GM13977 (cell line): ENCODE results near the gene NCAPG2.

ENCODE experiments used
- DNase-seq: peaks from one replicate; pipeline ENCODE4 v3.0.0; 2012; ENCODE audit warnings: low spot score
- in situ Hi-C: fragments of 300-500 bp; cut with MboI; formaldehyde crosslinking; loops from one replicate; pipeline ENCODE4 v1.12.0; 2022; ENCODE audit warnings: low sequenced_read_pairs, low pct_unique_long_range_greater_than_20kb, mixed read lengths, inconsistent platforms; ENCODE audit not compliant: unreplicated experiment
- TF ChIP-seq, protein P1 (sequence below): IDR thresholded peaks from 2 replicates; pipeline ENCODE4 v1.5.1; 2012; ENCODE audit warnings: mild to moderate bottlenecking, control low read depth; ENCODE audit not compliant: insufficient read depth; ENCODE audit errors: extremely low read depth, missing control alignments

The NCAPG2 gene

DNA sequence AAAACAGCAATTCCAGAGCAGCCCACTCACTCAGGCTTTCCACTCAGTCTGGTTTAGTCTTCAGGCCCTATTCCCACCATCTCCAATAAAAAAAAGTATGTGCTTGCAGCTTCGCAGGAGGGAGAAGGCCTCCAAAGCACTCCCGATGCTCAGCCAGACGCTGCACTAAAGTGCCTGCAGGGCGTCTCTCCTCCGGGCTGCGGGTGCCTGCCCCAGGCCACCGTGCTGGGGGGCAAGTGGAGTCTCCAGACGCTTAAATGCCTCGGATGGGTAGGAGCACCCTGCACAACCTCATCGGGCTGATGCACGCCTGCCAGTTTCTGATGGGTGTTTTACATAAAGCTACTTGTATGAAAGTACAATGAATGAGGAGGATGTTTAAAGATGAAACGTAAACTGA is 31.3 kb upstream of the NCAPG2 start:
- TF ChIP-seq, protein P1, sequence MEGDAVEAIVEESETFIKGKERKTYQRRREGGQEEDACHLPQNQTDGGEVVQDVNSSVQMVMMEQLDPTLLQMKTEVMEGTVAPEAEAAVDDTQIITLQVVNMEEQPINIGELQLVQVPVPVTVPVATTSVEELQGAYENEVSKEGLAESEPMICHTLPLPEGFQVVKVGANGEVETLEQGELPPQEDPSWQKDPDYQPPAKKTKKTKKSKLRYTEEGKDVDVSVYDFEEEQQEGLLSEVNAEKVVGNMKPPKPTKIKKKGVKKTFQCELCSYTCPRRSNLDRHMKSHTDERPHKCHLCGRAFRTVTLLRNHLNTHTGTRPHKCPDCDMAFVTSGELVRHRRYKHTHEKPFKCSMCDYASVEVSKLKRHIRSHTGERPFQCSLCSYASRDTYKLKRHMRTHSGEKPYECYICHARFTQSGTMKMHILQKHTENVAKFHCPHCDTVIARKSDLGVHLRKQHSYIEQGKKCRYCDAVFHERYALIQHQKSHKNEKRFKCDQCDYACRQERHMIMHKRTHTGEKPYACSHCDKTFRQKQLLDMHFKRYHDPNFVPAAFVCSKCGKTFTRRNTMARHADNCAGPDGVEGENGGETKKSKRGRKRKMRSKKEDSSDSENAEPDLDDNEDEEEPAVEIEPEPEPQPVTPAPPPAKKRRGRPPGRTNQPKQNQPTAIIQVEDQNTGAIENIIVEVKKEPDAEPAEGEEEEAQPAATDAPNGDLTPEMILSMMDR = no peak
- no peak for DNase-seq
- in situ Hi-C loops = no loop called here

DNA sequence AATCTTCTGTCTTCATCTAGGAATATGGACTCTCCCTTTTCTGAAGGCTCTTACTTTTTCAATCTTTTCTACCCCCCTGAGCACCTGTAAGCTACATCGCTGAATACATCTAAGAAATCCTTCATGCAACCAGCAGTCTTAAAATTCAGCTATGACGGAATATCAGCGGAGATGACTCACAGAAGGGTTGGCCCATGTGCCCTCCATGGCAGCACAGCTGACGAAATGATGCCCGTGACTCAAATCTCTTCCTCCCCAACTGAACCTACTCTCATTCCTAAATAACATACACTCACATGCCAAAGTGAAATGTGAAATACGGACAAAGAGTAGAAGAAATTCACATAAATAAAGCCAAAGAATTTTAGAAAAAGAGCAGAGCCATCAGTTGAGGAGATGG is 30.3 kb upstream of the NCAPG2 start:
- TF ChIP-seq, protein P1 = no peak
- in situ Hi-C loops = no loop called here
- DNase-seq = no peak

DNA sequence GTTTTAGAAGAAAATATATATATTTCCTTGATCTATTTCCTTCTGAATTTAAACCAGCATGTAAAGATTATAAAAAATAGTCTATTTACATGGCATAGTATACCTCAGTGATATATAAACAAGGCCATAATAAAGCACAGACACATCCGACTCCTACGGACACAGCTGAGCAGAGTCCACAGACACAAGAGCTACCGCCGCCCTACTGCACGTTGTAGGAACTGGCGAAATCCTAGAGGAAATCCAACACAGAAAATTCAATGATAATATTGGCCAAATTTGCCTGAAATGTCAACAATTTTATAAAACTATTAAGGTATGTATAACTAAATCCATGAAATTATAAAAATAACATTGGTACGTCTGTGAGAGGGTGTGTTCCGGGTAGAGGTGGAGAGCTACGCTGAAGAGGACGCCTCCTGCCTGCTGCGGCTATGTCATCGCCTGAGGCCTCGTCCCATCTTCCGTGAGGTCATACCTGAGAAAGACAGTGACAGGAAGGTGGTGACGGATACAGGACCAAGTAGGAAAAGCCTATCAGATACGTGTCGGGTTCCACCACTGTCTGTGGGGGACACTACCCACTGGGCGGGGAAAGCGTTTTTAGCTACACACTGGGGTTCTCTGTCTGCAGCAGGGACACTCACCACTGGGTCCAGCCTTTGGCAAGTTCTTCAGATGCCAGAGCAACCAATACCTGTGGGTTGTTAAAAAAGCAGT is 29.3 kb upstream of the NCAPG2 start:
- DNase-seq = no peak
- TF ChIP-seq, protein P1 = peak; percentile 5
- in situ Hi-C loops = no loop called here

DNA sequence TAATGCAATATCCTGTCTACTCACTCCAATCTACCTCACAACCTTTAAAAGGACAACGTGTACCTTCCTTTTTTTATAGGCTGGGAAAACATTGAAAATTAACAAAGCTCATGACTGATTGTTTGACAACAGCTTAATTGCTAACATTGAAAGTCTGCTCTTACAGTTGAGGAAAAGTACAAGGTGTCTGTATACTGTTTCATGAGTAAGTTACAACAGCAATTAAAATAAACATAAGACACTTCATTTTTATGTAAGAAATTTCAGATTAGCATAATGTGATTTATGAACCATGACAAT is 28.6 kb upstream of the NCAPG2 start:
- in situ Hi-C loops = no loop called here
- TF ChIP-seq, protein P1 = no peak
- DNase-seq = no peak

DNA sequence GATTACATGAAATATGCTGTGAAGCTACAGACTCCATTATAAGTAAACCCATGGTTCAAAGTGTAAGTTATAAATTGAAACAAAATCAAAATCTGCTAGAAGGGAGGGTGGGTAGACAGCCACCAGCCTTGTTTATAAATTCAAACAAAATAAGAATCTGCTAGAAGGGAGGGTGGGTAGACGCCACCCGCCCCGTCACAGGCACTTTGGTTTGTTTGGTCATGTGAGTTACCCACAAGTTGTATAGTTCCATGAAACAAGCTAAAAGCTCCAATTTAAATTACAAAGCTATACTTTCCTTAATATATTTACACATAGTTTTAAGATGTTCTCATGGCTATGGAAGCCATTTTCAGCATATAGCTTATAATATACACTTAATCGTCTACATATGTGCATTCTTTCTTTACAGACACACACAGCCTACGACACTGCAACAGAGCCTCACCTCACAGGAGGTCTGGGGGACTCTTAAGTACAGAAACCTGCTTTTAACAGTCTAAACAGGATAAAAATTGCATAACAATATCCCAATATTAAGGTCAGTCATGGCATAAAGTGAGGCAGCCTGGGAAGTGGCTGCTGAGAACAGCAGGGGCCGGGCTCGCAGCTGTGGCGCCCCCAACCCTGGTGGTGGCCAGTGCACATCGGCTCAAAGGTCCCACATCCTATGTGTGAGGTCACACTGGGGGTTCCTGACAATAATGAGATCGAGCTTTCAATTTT is 28.1 kb upstream of the NCAPG2 start:
- in situ Hi-C loops = no loop called here
- no peak for DNase-seq
- TF ChIP-seq, protein P1 = no peak

DNA sequence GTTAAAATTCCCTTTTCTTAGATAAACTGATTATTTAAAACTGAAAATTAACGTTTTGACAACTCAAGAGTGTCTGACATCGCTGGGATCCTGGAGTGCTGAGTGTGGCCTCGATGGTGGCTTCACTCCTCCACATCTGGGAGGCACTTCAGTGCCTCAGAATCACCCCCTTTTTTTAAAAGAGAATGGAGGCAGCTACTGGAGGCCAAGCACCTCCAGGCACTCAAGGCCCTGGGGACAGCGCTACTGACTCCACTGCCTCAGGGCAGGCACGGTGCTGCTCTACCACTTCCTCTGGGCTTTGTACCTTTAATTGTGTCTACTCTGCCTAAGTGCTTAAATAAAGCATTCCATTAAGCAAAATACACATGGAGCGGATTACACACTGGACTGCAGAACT is 27.2 kb upstream of the NCAPG2 start:
- in situ Hi-C loops = no loop called here
- DNase-seq = no peak
- TF ChIP-seq, protein P1 = no peak
